Stomach (tissue), 4 donors: ENCODE measurements around the gene SERPINA10.
"Not testable (repeated sequence)": the region's sequence is repeated elsewhere in the genome, so short reads cannot be mapped to it uniquely, and the experiment has no call there.

Experiments
- EP300 ChIP-seq: sonication (generic); formaldehyde crosslinking; IDR thresholded peaks from one replicate; pipeline ENCODE4 v1.6.1; 2017; ENCODE audit warnings: antibody characterized with exemption
- POLR2A ChIP-seq, 4 donors: fragments of 450-650 bp; IDR thresholded peaks; one replicate each; pipeline ENCODE4 v1.6.1; 2016; ENCODE audit warnings: antibody characterized with exemption in 4 of 4, control low read depth in 2 of 4, mild to moderate bottlenecking in 1 of 4, moderate library complexity in 1 of 4
- POLR2AphosphoS5 ChIP-seq, 3 donors: sonication (generic); formaldehyde crosslinking; IDR thresholded peaks; one replicate each; pipeline ENCODE4 v1.6.1; 2016; ENCODE audit warnings: antibody characterized with exemption in 3 of 3
- TF ChIP-seq, protein P1 (sequence below), 7 experiments: fragments of 450-650 bp in 4 of 7; fragments of 200-600 bp in 3 of 7; sonication (generic) in 3 of 7; IDR thresholded peaks; one replicate each; pipeline ENCODE4 v1.5.1; 2016 to 2019; ENCODE audit warnings: antibody characterized with exemption in 7 of 7, control low read depth in 2 of 7, mild to moderate bottlenecking in 1 of 7

DNA sequence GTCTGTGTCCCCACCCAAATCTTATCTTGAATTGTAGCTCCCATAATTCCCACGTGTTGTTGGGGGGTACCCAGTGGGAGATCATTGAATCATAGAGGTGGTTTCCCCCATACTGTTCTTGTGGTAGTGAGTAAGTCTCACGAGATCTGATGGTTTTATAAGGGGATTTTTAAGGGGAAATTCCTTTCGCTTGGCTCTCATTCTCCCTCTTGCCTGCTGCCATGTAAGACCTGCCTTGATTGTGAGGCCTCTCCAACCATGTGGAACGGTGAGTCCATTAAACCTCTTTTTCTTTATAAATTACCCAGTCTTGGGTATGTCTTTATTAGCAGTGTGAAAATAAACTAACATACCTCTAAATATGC, 3.1 kb upstream of the SERPINA10 start:
- TF ChIP-seq, protein P1, sequence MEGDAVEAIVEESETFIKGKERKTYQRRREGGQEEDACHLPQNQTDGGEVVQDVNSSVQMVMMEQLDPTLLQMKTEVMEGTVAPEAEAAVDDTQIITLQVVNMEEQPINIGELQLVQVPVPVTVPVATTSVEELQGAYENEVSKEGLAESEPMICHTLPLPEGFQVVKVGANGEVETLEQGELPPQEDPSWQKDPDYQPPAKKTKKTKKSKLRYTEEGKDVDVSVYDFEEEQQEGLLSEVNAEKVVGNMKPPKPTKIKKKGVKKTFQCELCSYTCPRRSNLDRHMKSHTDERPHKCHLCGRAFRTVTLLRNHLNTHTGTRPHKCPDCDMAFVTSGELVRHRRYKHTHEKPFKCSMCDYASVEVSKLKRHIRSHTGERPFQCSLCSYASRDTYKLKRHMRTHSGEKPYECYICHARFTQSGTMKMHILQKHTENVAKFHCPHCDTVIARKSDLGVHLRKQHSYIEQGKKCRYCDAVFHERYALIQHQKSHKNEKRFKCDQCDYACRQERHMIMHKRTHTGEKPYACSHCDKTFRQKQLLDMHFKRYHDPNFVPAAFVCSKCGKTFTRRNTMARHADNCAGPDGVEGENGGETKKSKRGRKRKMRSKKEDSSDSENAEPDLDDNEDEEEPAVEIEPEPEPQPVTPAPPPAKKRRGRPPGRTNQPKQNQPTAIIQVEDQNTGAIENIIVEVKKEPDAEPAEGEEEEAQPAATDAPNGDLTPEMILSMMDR (IDR thresholded peaks at IDR 0.05) = not testable (repeated sequence)
- TF ChIP-seq POLR2AphosphoS5 (IDR thresholded peaks at IDR 0.05); EP300; POLR2A (IDR thresholded peaks at IDR 0.05): not testable (repeated sequence)
